Measurements from ENCODE around the gene CKM. TPM values are rescaled to one million over a fixed set of nuclear protein-coding genes. Genes with fewer than 3 reads are reported as not detected.

CKM gene
- total and polyA plus RNA-seq, 2 donors (not counting 3 experiments of a cell fraction or from before 2014, with no cell fraction given) = not detected

DNA sequence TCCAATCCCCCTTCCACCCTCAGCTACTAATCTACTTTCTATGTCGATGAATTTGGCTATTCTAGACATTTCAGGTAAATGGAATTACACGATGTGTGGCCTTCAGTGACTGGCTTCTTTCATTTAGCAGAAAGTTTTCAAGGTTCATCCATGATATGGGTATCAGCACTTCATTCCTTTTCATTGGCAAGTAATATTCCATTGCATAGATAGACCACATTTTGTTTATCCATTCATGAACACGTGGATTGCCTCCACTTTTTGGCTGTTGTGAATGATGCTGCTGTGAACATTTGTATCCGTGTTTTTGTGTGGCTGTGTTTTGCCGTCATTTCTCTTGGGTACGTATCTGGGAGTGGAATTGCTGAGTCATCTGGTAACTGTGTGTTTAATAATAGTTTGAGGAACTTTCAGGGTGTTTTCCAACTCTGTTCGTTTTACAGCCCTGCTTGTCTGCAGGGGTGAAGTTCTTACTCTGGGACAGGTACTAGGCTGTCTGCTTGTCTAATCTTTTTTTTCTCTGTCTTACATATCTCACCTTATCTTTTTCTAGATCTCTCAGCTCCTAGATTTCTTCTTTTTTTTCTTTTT is 39.1 kb downstream of the CKM start:
- H3K27ac ChIP-seq (ENCODE audit: insufficient read depth, low read depth, low read length) = no peak overlapping the region
- CTCF ChIA-PET = no interaction called here
- H3K9me1 ChIP-seq (replicated peaks; ENCODE audit: control insufficient read depth, extremely low read depth, insufficient read depth, low read length) = no peaks in the 10 kb centered on the region
- peaks cover 2 to 6% of the 10 kb centered on the region in 2 experiments for H3K36me3 ChIP-seq (ENCODE audit: control insufficient read depth in 2 of 2, extremely low read depth in 1 of 2, insufficient read depth in 2 of 2, low read length in 2 of 2)
- FAIRE-seq = no peak
- TF ChIP-seq, protein P1, sequence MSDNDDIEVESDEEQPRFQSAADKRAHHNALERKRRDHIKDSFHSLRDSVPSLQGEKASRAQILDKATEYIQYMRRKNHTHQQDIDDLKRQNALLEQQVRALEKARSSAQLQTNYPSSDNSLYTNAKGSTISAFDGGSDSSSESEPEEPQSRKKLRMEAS (IDR thresholded peaks at IDR 0.05; ENCODE audit: insufficient read depth, insufficient read length) = no peak
- TF ChIP-seq GATA2 (IDR thresholded peaks at IDR 0.05; ENCODE audit: insufficient read depth, insufficient read length, low read depth, low read length) = no peak
- no peak for TF ChIP-seq POLR2AphosphoS5 (IDR thresholded peaks at IDR 0.05; ENCODE audit: insufficient read depth, low read depth, low read length)
- TF ChIP-seq EZH2 (IDR thresholded peaks at IDR 0.05; ENCODE audit: borderline replicate concordance, low read depth, low read length, severe bottlenecking) = no peak
- no peak for TF ChIP-seq FOS (IDR thresholded peaks at IDR 0.05; ENCODE audit: borderline replicate concordance, insufficient read depth, low read length)
- TF ChIP-seq, protein P2, sequence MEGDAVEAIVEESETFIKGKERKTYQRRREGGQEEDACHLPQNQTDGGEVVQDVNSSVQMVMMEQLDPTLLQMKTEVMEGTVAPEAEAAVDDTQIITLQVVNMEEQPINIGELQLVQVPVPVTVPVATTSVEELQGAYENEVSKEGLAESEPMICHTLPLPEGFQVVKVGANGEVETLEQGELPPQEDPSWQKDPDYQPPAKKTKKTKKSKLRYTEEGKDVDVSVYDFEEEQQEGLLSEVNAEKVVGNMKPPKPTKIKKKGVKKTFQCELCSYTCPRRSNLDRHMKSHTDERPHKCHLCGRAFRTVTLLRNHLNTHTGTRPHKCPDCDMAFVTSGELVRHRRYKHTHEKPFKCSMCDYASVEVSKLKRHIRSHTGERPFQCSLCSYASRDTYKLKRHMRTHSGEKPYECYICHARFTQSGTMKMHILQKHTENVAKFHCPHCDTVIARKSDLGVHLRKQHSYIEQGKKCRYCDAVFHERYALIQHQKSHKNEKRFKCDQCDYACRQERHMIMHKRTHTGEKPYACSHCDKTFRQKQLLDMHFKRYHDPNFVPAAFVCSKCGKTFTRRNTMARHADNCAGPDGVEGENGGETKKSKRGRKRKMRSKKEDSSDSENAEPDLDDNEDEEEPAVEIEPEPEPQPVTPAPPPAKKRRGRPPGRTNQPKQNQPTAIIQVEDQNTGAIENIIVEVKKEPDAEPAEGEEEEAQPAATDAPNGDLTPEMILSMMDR (IDR thresholded peaks at IDR 0.05; ENCODE audit: extremely low read depth in 1 of 2, insufficient read depth in 1 of 2, low read depth in 1 of 2, low read length in 2 of 2) = no peak
- TF ChIP-seq JUN (IDR thresholded peaks at IDR 0.05; ENCODE audit: borderline replicate concordance, insufficient read depth, insufficient read length, low read depth) = no peak
- no peak for TF ChIP-seq MYC (IDR thresholded peaks at IDR 0.05; ENCODE audit: low read depth, low read length)
- no peak for TF ChIP-seq POLR2A (IDR thresholded peaks at IDR 0.05; ENCODE audit: low read depth, low read length)
- intact Hi-C loops (cut with micrococcal nuclease) (no loop called here), dilution Hi-C loops (cut with MboI; ENCODE audit: extremely low pct_ligation_motif_present, low sequenced_read_pairs) (no loop called here)
- POLR2A ChIA-PET = no interaction called here
- H3K9ac ChIP-seq (replicated peaks; ENCODE audit: extremely low read depth, insufficient read depth, low read length) = no peak overlapping the region
- H3K4me2 ChIP-seq (ENCODE audit: insufficient read depth, low read length) = no peak overlapping the region
- DNase-seq (ENCODE audit: low read depth, low spot score) = no peak
- BruUV-seq (replicated peaks) = no TSS peak
- H3K9me3 ChIP-seq (replicated peaks; ENCODE audit: control insufficient read depth, insufficient read depth, low read length) = no peaks in the 10 kb centered on the region
- no peaks in the 10 kb centered on the region for H3K27me3 ChIP-seq (ENCODE audit: control insufficient read depth in 2 of 2, insufficient read depth in 2 of 2, low read length in 2 of 2)
- no peak overlapping the region for H2AFZ ChIP-seq (ENCODE audit: low read depth, low read length)
- H3K4me3 ChIP-seq (replicated peaks in 1 of 3; ENCODE audit: insufficient read depth in 1 of 3, low read depth in 1 of 3, low read length in 3 of 3) = no peak overlapping the region
- peaks cover 15% of the 10 kb centered on the region for H3K4me1 ChIP-seq (ENCODE audit: control insufficient read depth, extremely low read depth, insufficient read depth, low read length)
- no peaks in the 10 kb centered on the region for H3K79me2 ChIP-seq (ENCODE audit: control insufficient read depth, insufficient read depth, low read length)
- no peaks in the 10 kb centered on the region for H4K20me1 ChIP-seq (replicated peaks; ENCODE audit: control insufficient read depth, extremely low read depth, insufficient read depth, low read length)
